ENCODE results near the gene GNB1L.

DNA sequence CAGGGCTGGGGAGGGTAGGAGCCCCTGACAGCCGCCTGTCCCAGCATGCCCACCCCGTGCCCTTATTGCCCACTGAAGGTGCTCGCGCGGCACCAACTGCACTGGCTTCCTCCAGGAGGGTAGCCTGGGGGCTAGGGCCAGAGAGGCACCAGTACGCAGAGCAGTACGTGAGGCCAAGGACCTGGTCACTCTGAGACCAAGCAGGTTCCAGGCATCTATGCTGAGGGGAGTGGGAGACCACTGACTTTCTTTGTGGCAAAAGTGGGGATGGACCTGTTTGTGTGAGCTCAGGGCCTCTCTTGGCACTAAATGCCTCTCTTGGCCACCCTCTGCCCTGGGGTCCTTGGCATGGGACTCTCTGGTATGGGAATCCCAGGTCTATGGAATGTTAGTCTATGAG is 120.5 kb downstream of the GNB1L start:
- TF ChIP-seq, protein P1, sequence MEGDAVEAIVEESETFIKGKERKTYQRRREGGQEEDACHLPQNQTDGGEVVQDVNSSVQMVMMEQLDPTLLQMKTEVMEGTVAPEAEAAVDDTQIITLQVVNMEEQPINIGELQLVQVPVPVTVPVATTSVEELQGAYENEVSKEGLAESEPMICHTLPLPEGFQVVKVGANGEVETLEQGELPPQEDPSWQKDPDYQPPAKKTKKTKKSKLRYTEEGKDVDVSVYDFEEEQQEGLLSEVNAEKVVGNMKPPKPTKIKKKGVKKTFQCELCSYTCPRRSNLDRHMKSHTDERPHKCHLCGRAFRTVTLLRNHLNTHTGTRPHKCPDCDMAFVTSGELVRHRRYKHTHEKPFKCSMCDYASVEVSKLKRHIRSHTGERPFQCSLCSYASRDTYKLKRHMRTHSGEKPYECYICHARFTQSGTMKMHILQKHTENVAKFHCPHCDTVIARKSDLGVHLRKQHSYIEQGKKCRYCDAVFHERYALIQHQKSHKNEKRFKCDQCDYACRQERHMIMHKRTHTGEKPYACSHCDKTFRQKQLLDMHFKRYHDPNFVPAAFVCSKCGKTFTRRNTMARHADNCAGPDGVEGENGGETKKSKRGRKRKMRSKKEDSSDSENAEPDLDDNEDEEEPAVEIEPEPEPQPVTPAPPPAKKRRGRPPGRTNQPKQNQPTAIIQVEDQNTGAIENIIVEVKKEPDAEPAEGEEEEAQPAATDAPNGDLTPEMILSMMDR (IDR thresholded peaks at IDR 0.05 in 2 of 3, conservative IDR thresholded peaks at IDR 0.05 in 1 of 3; ENCODE audit: insufficient read depth in 2 of 3, low read depth in 1 of 3, low read length in 3 of 3): no peak
- TF ChIP-seq HMG20A (CRISPR knock-in tag; conservative IDR thresholded peaks at IDR 0.05): no peak
- no peak for TF ChIP-seq HNRNPL (IDR thresholded peaks at IDR 0.05; ENCODE audit: low read depth, low read length)
- no peak for TF ChIP-seq ZNF143 (CRISPR knock-in tag; IDR thresholded peaks at IDR 0.05)
- TF ChIP-seq PHB (CRISPR knock-in tag; IDR thresholded peaks at IDR 0.05): no peak
- TF ChIP-seq POLR3A (IDR thresholded peaks at IDR 0.05; ENCODE audit: borderline replicate concordance, extremely low read depth, insufficient read depth, insufficient read length): no peak
- TF ChIP-seq NR2C2 (CRISPR knock-in tag; IDR thresholded peaks at IDR 0.05): no peak
- no peak for TF ChIP-seq NR2C2 (tag; IDR thresholded peaks at IDR 0.05)
- no peak for TF ChIP-seq TAF1 (IDR thresholded peaks at IDR 0.05; ENCODE audit: control insufficient read depth, extremely low read depth, insufficient read depth, low read length, severe bottlenecking)
- peak; percentile 36 for TF ChIP-seq CHD1 (IDR thresholded peaks at IDR 0.05; ENCODE audit: low read length)
- TF ChIP-seq ESRRA (IDR thresholded peaks at IDR 0.05; ENCODE audit: borderline replicate concordance, low read depth): no peak
- no peak for TF ChIP-seq FOSL1 (tag; conservative IDR thresholded peaks at IDR 0.05)
- TF ChIP-seq ZNF707 (CRISPR knock-in tag; conservative IDR thresholded peaks at IDR 0.05): no peak
- TF ChIP-seq NFYB (IDR thresholded peaks at IDR 0.05; ENCODE audit: extremely low read depth, insufficient read length): no peak
- TF ChIP-seq CHD2 (IDR thresholded peaks at IDR 0.05; ENCODE audit: low read depth, low read length): no peak
